MM.1S (cell line): ENCODE results near the gene YBEY.

Experiments used
- DNase-seq: peaks from one replicate; pipeline ENCODE4 v3.0.0-alpha.2; 2015
- H2AFZ ChIP-seq: fragments of 300-600 bp; sonication (generic); 2 replicates; pipeline ENCODE4 v1.6.0; 2016; ENCODE audit warnings: antibody characterized with exemption, low read length
- H3F3A ChIP-seq: fragments of 300-600 bp; sonication (generic); 2 replicates; pipeline ENCODE4 v1.6.1; 2016; ENCODE audit warnings: mild to moderate bottlenecking, antibody characterized with exemption, low read length, moderate library complexity, mixed read lengths; ENCODE audit not compliant: insufficient read depth
- H3K27ac ChIP-seq: fragments of 300-600 bp; sonication (generic); 2 replicates; pipeline ENCODE4 v1.5.1; 2016; ENCODE audit warnings: mild to moderate bottlenecking, low read length
- H3K27me3 ChIP-seq: fragments of 300-600 bp; sonication (generic); replicated peaks from 2 replicates; pipeline ENCODE4 v1.6.0; 2016; ENCODE audit warnings: low read length; ENCODE audit not compliant: insufficient read depth
- H3K36me3 ChIP-seq: fragments of 300-600 bp; sonication (generic); replicated peaks from 2 replicates; pipeline ENCODE4 v1.6.1; 2016; ENCODE audit warnings: mild to moderate bottlenecking, low read length, mixed read lengths; ENCODE audit not compliant: insufficient read depth
- H3K4me1 ChIP-seq: fragments of 300-600 bp; sonication (generic); 2 replicates; pipeline ENCODE4 v1.6.1; 2016; ENCODE audit warnings: low read length, mixed read lengths
- H3K4me2 ChIP-seq: fragments of 300-600 bp; sonication (generic); 2 replicates; pipeline ENCODE4 v1.6.0; 2016; ENCODE audit warnings: low read depth, low read length
- H3K4me3 ChIP-seq: fragments of 300-600 bp; sonication (generic); 2 replicates; pipeline ENCODE4 v1.5.1; 2016; ENCODE audit warnings: low read length, mixed read lengths
- H3K79me2 ChIP-seq: fragments of 300-600 bp; sonication (generic); 2 replicates; pipeline ENCODE4 v1.6.1; 2016; ENCODE audit warnings: mixed run types, low read length, mixed read lengths
- H3K9ac ChIP-seq: fragments of 300-600 bp; sonication (generic); 2 replicates; pipeline ENCODE4 v1.6.1; 2016; ENCODE audit warnings: low read length, mixed read lengths
- H3K9me2 ChIP-seq: fragments of 300-600 bp; sonication (generic); replicated peaks from 2 replicates; pipeline ENCODE4 v1.6.1; 2016; ENCODE audit warnings: mild to moderate bottlenecking, low read length, mixed read lengths; ENCODE audit not compliant: insufficient read depth
- H3K9me3 ChIP-seq: fragments of 300-600 bp; sonication (generic); replicated peaks from 2 replicates; pipeline ENCODE4 v1.6.1; 2016; ENCODE audit warnings: mild to moderate bottlenecking, low read length, mixed read lengths; ENCODE audit not compliant: insufficient read depth
- H4K20me1 ChIP-seq: fragments of 300-600 bp; sonication (generic); 2 replicates; pipeline ENCODE4 v1.6.1; 2016; ENCODE audit warnings: mild to moderate bottlenecking, low read length, moderate library complexity, mixed read lengths; ENCODE audit not compliant: insufficient read depth
- EZH2 ChIP-seq: fragments of 300-600 bp; sonication (generic); optimal IDR thresholded peaks from 2 replicates; pipeline ENCODE3; 2017; ENCODE audit warnings: low read depth, mild to moderate bottlenecking, antibody characterized with exemption, low read length, mixed read lengths
- EZH2phosphoT487 ChIP-seq: fragments of 300-600 bp; sonication (generic); IDR thresholded peaks from 2 replicates; pipeline ENCODE4 v1.6.1; 2018; ENCODE audit warnings: antibody characterized with exemption, low read length
- TF ChIP-seq, protein P1 (sequence below): fragments of 300-600 bp; sonication (generic); IDR thresholded peaks from 2 replicates; pipeline ENCODE4 v1.5.1; 2016; ENCODE audit warnings: antibody characterized with exemption, low read length, mixed read lengths

Gene YBEY

GRCh38 chr21:46336603-46337002 is 50.5 kb downstream of the YBEY start:
- H3K9me3 ChIP-seq = no peaks in the 10 kb centered on the region
- peaks cover 79% of the 10 kb centered on the region for H3K79me2 ChIP-seq
- no peaks in the 10 kb centered on the region for H4K20me1 ChIP-seq
- peaks cover 21% of the 10 kb centered on the region for H3K36me3 ChIP-seq
- no peaks in the 10 kb centered on the region for H3F3A ChIP-seq
- no peak overlapping the region for H3K27ac ChIP-seq
- no peak overlapping the region for H2AFZ ChIP-seq
- H3K4me2 ChIP-seq = no peak overlapping the region
- H3K9me2 ChIP-seq = no peaks in the 10 kb centered on the region
- no peak overlapping the region for H3K4me3 ChIP-seq
- TF ChIP-seq EZH2 (no peak), EZH2phosphoT487 (no peak)
- TF ChIP-seq, protein P1, sequence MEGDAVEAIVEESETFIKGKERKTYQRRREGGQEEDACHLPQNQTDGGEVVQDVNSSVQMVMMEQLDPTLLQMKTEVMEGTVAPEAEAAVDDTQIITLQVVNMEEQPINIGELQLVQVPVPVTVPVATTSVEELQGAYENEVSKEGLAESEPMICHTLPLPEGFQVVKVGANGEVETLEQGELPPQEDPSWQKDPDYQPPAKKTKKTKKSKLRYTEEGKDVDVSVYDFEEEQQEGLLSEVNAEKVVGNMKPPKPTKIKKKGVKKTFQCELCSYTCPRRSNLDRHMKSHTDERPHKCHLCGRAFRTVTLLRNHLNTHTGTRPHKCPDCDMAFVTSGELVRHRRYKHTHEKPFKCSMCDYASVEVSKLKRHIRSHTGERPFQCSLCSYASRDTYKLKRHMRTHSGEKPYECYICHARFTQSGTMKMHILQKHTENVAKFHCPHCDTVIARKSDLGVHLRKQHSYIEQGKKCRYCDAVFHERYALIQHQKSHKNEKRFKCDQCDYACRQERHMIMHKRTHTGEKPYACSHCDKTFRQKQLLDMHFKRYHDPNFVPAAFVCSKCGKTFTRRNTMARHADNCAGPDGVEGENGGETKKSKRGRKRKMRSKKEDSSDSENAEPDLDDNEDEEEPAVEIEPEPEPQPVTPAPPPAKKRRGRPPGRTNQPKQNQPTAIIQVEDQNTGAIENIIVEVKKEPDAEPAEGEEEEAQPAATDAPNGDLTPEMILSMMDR = no peak
- H3K9ac ChIP-seq = no peak overlapping the region
- H3K4me1 ChIP-seq = no peaks in the 10 kb centered on the region
- no peak for DNase-seq
- no peaks in the 10 kb centered on the region for H3K27me3 ChIP-seq

DNA sequence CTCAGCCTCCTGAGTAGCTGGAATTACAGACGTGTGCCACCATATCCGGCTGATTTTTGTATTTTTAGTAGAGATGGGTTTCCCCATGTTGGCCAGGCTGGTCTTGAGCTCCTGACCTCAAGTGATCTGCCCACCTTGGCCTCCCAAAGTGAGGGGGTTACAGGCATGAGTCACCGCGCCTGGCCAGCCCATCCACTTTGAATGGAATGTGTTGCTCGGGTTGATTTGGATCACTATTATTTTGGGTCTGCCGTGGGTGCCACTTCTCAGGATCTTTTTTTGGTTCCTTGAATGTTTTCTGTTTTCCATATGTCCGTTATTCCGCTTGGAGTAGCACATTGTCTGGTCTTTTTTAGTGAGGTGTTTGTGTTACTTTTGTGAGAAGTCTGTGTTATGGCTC is 54.9 kb downstream of the YBEY start:
- no peak for TF ChIP-seq EZH2phosphoT487
- Histone ChIP-seq H3F3A (no peaks in the 10 kb centered on the region), H3K9ac (no peak overlapping the region), H4K20me1 (0 out of 2 replicates have a peak, but pooled peaks cover 8% of the 10 kb centered on the region), H3K4me2 (no peak overlapping the region), H3K9me2 (no peaks in the 10 kb centered on the region), H3K79me2 (peaks cover 89% of the 10 kb centered on the region), H3K27ac (no peak overlapping the region), H2AFZ (no peak overlapping the region), H3K36me3 (peaks cover 10% of the 10 kb centered on the region; the same call in 1 of the 2 replicates), H3K4me3 (no peak overlapping the region), H3K27me3 (no peaks in the 10 kb centered on the region), H3K9me3 (no peaks in the 10 kb centered on the region), H3K4me1 (no peaks in the 10 kb centered on the region)
- DNase-seq = no peak

GRCh38 chr21:46344219-46344915 is 58.2 kb downstream of the YBEY start:
- Histone ChIP-seq H3K9me3 (no peaks in the 10 kb centered on the region), H2AFZ (no peak overlapping the region), H3K4me3 (no peak overlapping the region), H3F3A (no peaks in the 10 kb centered on the region), H3K9ac (no peak overlapping the region), H3K4me1 (no peaks in the 10 kb centered on the region), H3K27ac (no peak overlapping the region), H4K20me1 (0 out of 2 replicates have a peak, but pooled peaks cover 8% of the 10 kb centered on the region), H3K79me2 (peaks cover 63% of the 10 kb centered on the region), H3K27me3 (no peaks in the 10 kb centered on the region), H3K36me3 (0 out of 2 replicates have a peak, but pooled peaks cover 3% of the 10 kb centered on the region), H3K4me2 (no peak overlapping the region), H3K9me2 (no peaks in the 10 kb centered on the region)
- no peak for DNase-seq
- TF ChIP-seq EZH2phosphoT487 (no peak), EZH2 (no peak)
- TF ChIP-seq, protein P1 = no peak

DNA sequence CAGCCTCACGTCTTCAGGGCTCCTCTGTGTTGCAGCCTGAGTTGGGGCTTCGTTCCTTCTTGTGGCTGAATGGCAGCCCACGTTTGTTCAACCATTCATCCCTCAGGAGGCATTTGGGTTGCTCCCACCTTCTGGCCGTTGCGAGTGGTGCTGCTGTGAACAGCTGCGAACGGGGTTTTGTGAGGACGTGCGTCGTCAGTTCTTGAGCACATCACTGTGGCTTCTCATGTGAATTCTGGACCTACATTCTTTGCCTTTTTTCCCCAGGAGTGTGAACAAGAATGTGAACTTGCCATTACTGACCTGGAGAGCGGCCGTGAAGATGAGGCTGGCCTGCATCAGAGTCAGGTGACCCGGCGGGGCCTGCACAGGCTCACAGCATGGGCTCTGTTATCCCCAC is 59.7 kb downstream of the YBEY start:
- TF ChIP-seq, protein P1 = no peak
- TF ChIP-seq EZH2phosphoT487 (no peak), EZH2 (no peak)
- peaks cover 51% of the 10 kb centered on the region for H3K79me2 ChIP-seq

More for the DNA sequence above, 59.7 kb downstream of the YBEY start:
- Histone ChIP-seq H3K9me3 (no peaks in the 10 kb centered on the region), H3K4me1 (no peaks in the 10 kb centered on the region), H3K27me3 (no peaks in the 10 kb centered on the region), H3K4me3 (no peak overlapping the region), H4K20me1 (0 out of 2 replicates have a peak, but pooled peaks cover 8% of the 10 kb centered on the region), H3K36me3 (peaks cover 9% of the 10 kb centered on the region), H3K9ac (no peak overlapping the region), H2AFZ (no peak overlapping the region), H3K27ac (no peak overlapping the region), H3K4me2 (no peak overlapping the region), H3K9me2 (no peaks in the 10 kb centered on the region), H3F3A (no peaks in the 10 kb centered on the region)
- DNase-seq = no peak
